BLaER1 treated with 17β-estradiol and CSF1 and Interleukin-3, amounts not matched to agents 10 nM and 100 nM (cell line): ENCODE results near the gene INPP5A.

Experiments
- H3K27ac ChIP-seq, 11 experiments: shearing (Covaris generic); formaldehyde crosslinking; 2 replicates each; pipeline ENCODE4 v1.8.1; 2022
- H3K27me3 ChIP-seq, 11 experiments: shearing (Covaris generic); formaldehyde crosslinking; 2 replicates each; pipeline ENCODE4 v1.8.1; 2022
- H3K36me3 ChIP-seq, 11 experiments: shearing (Covaris generic); formaldehyde crosslinking; 2 replicates each; pipeline ENCODE4 v1.8.1; 2022
- H3K4me1 ChIP-seq, 10 experiments: shearing (Covaris generic); formaldehyde crosslinking; 2 replicates each; pipeline ENCODE4 v1.8.1; 2022
- H3K4me2 ChIP-seq, 11 experiments: shearing (Covaris generic); formaldehyde crosslinking; 2 replicates each; pipeline ENCODE4 v1.8.1; 2022
- H3K4me3 ChIP-seq, 10 experiments: shearing (Covaris generic); formaldehyde crosslinking; 2 replicates each; pipeline ENCODE4 v1.8.1; 2022
- H3K9ac ChIP-seq, 11 experiments: shearing (Covaris generic); formaldehyde crosslinking; 2 replicates each; pipeline ENCODE4 v1.8.1; 2022
- H3K9me3 ChIP-seq, 11 experiments: shearing (Covaris generic); formaldehyde crosslinking; replicated peaks in 1 of 11; 2 replicates each; pipeline ENCODE4 v1.8.1; 2022
- H4K20me1 ChIP-seq, 11 experiments: shearing (Covaris generic); formaldehyde crosslinking; 2 replicates each; pipeline ENCODE4 v1.8.1; 2022
- Cebpa-rat ChIP-seq, 11 experiments: shearing (Covaris generic); IDR thresholded peaks; 2 replicates each; pipeline ENCODE4 v1.8.1; 2022

The INPP5A gene

DNA sequence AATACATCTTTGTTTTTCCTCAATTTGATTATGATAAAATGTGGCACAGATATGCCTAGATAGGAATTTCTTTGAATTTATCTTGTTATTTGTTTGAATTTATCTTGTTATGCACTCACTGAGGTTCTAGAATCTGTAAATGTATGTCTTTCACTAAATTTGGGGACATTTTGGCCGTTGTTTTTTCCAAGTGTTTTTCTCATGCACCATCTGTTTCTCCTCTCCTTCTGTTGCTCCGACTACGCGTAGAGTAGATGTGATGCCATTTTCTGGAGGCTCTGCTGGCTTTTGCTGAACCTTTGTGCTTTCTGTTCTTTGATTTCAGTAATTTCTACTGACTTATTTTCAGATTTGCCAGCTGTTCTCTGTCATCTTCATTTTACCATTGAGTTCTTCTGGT, 101.9 kb downstream of the INPP5A start:
- Histone ChIP-seq H3K9ac (no peak overlapping the region), H3K4me2 (no peak overlapping the region), H3K36me3 (peaks cover 0 to 5% (median 0%) of the 10 kb centered on the region in 11 experiments; a peak in 3 of 22 replicates), H4K20me1 (peaks cover 54 to 100% (median 96%) of the 10 kb centered on the region in 11 experiments; a peak in 20 of 22 replicates), H3K27me3 (peaks cover 6 to 41% (median 30%) of the 10 kb centered on the region in 11 experiments; a peak in 18 of 22 replicates), H3K9me3 (peaks cover 5 to 16% (median 11%) of the 10 kb centered on the region in 11 experiments; a peak in 18 of 22 replicates), H3K27ac (no peak overlapping the region), H3K4me1 (peaks cover 13 to 70% (median 53%) of the 10 kb centered on the region in 10 experiments), H3K4me3 (no peak overlapping the region)
- no peak for TF ChIP-seq Cebpa-rat (IDR thresholded peaks at IDR 0.05)

GRCh38 chr10:132640326-132641125, 102.9 kb downstream of the INPP5A start:
- TF ChIP-seq Cebpa-rat (IDR thresholded peaks at IDR 0.05): no peak
- peaks cover 5 to 16% (median 11%) of the 10 kb centered on the region in 11 experiments; a peak in 18 of 22 replicates for H3K9me3 ChIP-seq
- no peak overlapping the region for H3K4me3 ChIP-seq
- no peak overlapping the region for H3K27ac ChIP-seq
- H3K4me2 ChIP-seq: 0 out of 22 replicates have a peak overlapping the region, but pooled peaks of 2 of the 11 experiments have one; percentile 12 to 85
- H3K4me1 ChIP-seq: peaks cover 8 to 65% (median 50%) of the 10 kb centered on the region in 10 experiments; a peak in 19 of 20 replicates
- H4K20me1 ChIP-seq: peaks cover 47 to 100% (median 98%) of the 10 kb centered on the region in 11 experiments; a peak in 20 of 22 replicates
- H3K9ac ChIP-seq: no peak overlapping the region
- H3K27me3 ChIP-seq: peaks cover 6 to 41% (median 30%) of the 10 kb centered on the region in 11 experiments; a peak in 18 of 22 replicates
- peaks cover 0 to 10% (median 0%) of the 10 kb centered on the region in 11 experiments; a peak in 6 of 22 replicates for H3K36me3 ChIP-seq

DNA sequence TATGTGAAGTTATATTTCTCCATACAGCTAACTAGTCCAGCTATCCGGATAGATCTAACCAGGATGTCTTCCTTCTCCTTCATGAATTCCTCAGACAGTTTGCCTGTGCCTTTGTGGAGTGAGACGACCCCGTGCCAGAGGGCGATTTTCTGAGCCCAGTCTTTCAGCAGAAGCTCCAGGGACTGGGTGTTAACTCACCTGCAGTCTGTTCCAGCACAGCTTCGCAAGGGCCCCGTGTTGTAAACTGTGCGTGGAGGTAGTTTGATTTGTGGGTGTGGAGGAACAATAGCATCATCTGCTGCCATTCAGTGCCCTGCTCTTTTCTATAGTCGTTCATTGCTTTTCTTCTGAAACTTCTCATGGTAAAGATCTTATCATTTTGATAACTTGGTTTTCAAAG, 103.8 kb downstream of the INPP5A start:
- TF ChIP-seq Cebpa-rat (IDR thresholded peaks at IDR 0.05): no peak
- H4K20me1 ChIP-seq: peaks cover 47 to 100% (median 99%) of the 10 kb centered on the region in 11 experiments; a peak in 20 of 22 replicates

DNA sequence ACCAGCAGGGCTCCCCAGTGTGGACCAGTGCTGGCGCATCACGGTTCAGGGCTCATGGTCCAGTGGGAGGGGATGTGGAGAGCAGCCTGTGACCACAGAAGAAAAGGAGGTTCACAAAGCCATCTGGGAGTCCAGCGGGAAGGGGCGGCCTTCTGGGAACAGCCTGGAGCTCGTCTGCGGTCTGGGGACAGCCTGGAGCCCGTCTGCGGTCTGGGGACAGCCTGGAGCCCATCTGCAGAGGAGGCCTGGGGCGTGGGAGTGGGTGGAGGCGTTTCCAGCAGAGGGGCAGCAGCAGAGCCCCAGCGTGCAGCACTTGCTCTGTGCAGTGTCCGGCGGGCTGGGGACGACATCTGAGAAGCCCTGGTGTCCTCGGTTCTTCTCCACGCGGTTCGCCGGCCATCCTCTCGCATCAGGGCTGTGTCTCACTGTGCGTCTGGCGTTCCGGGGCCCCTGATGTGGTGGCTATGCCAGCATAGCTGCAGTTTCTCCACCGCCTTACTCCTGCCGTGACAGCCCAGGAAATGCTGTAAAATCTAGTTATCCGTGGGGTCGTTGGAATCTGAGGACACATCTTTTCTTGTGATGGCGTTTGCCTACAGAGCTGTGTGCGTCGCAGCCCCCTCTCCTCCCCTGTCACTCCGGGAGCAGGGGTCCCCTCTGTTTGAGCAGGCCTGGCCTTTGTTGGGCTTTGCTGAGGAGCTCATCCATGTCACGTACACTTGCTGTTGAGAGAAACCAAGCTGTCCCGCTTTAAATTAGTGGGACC, 104.6 kb downstream of the INPP5A start:
- no peak for TF ChIP-seq Cebpa-rat (IDR thresholded peaks at IDR 0.05)
- Histone ChIP-seq H3K27ac (no peak overlapping the region), H3K4me3 (no peak overlapping the region)

More for the DNA sequence above, 103.8 kb downstream of the INPP5A start:
- Histone ChIP-seq H3K9me3 (peaks cover 5 to 16% (median 11%) of the 10 kb centered on the region in 11 experiments; a peak in 18 of 22 replicates), H3K27me3 (peaks cover 6 to 41% (median 30%) of the 10 kb centered on the region in 11 experiments; a peak in 18 of 22 replicates), H3K36me3 (peaks cover 0 to 19% (median 0%) of the 10 kb centered on the region in 11 experiments; a peak in 10 of 22 replicates), H3K9ac (0 out of 22 replicates have a peak overlapping the region, but pooled peaks of 1 of the 11 experiments have one; percentile 15), H3K4me3 (no peak overlapping the region), H3K4me2 (peak overlapping the region in 9 of 11 experiments; percentile 58 to 88 (median 79); a peak in 17 of 22 replicates), H3K4me1 (peaks cover 8 to 68% (median 54%) of the 10 kb centered on the region in 10 experiments; a peak in 19 of 20 replicates), H3K27ac (no peak overlapping the region)

GRCh38 chr10:132642732-132643008, 105.1 kb downstream of the INPP5A start:
- peaks cover 6 to 41% (median 30%) of the 10 kb centered on the region in 11 experiments; a peak in 18 of 22 replicates for H3K27me3 ChIP-seq

More for the DNA sequence above, 104.6 kb downstream of the INPP5A start:
- peaks cover 6 to 41% (median 30%) of the 10 kb centered on the region in 11 experiments; a peak in 18 of 22 replicates for H3K27me3 ChIP-seq
- H3K36me3 ChIP-seq: peaks cover 0 to 26% (median 3%) of the 10 kb centered on the region in 11 experiments; a peak in 11 of 22 replicates
- H4K20me1 ChIP-seq: peaks cover 47 to 100% (median 99%) of the 10 kb centered on the region in 11 experiments; a peak in 20 of 22 replicates
- H3K9me3 ChIP-seq: peaks cover 5 to 18% (median 11%) of the 10 kb centered on the region in 11 experiments; a peak in 18 of 22 replicates
- H3K4me2 ChIP-seq: peak overlapping the region; percentile 56 to 88 (median 73)
- peak overlapping the region in 3 of 11 experiments; percentile 13 to 15 (median 13); a peak in 2 of 22 replicates for H3K9ac ChIP-seq
- peaks cover 8 to 68% (median 57%) of the 10 kb centered on the region in 10 experiments; a peak in 19 of 20 replicates for H3K4me1 ChIP-seq

DNA sequence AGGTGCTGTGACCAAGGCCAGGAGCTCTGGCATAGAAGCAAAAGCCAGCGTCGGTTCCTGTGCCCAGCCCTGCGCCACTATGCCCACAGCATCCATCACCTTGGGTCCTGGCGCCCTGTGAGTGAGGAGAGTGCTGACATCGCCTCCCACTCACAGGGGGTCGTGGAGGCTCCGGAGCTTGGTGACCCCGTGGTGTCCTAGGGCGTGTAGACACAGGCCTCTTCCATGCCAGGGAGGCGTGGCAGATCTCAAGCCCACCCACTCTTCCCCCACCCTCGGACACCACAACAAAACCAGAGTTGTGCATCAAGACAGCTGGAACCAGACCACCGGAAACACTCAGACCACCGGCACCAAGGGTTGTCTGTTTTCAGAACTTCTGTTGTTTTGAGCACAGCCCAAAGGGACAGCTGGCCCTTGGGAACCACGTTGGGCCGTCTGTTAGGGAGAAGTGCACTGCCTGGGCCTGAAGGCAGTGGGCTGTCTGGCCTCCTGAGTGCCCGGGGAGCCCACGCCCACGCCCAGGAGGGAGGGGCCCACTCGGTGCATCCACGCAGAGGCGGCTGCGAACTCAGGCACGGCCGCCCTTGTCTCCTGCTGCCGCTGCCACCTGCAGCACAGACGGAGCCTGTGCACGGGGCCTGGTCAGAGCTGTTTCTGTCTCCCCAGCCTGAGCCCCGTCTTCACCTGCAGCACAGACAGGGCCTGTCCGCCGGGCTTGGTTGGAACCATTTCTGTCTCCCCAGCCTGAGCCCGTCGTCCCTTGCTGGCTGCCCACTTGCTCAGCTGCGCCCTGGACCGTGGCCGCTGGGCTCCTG, 106.3 kb downstream of the INPP5A start:
- Histone ChIP-seq H4K20me1 (peaks cover 32 to 100% (median 98%) of the 10 kb centered on the region in 11 experiments; a peak in 20 of 22 replicates), H3K4me2 (peak overlapping the region; percentile 6 to 78 (median 52); a peak in 18 of 22 replicates)

More at GRCh38 chr10:132642732-132643008, 105.1 kb downstream of the INPP5A start:
- H3K4me2 ChIP-seq: peak overlapping the region in 9 of 11 experiments; percentile 58 to 88 (median 79); a peak in 14 of 22 replicates
- no peak for TF ChIP-seq Cebpa-rat (IDR thresholded peaks at IDR 0.05)
- peaks cover 43 to 100% (median 98%) of the 10 kb centered on the region in 11 experiments; a peak in 20 of 22 replicates for H4K20me1 ChIP-seq
- H3K9ac ChIP-seq: peak overlapping the region in 1 of 11 experiments; percentile 13; a peak in 1 of 22 replicates
- peaks cover 0 to 30% (median 6%) of the 10 kb centered on the region in 11 experiments; a peak in 12 of 22 replicates for H3K36me3 ChIP-seq
- peaks cover 5 to 20% (median 11%) of the 10 kb centered on the region in 11 experiments; a peak in 18 of 22 replicates for H3K9me3 ChIP-seq
- no peak overlapping the region for H3K27ac ChIP-seq
- peaks cover 8 to 63% (median 52%) of the 10 kb centered on the region in 10 experiments; a peak in 19 of 20 replicates for H3K4me1 ChIP-seq
- no peak overlapping the region for H3K4me3 ChIP-seq

More for the DNA sequence above, 106.3 kb downstream of the INPP5A start:
- no peak overlapping the region for H3K4me3 ChIP-seq
- peaks cover 5 to 20% (median 11%) of the 10 kb centered on the region in 11 experiments; a peak in 18 of 22 replicates for H3K9me3 ChIP-seq
- H3K27me3 ChIP-seq: peaks cover 6 to 41% (median 30%) of the 10 kb centered on the region in 11 experiments; a peak in 18 of 22 replicates
- peaks cover 0 to 40% (median 11%) of the 10 kb centered on the region in 11 experiments; a peak in 13 of 22 replicates for H3K36me3 ChIP-seq
- peaks cover 8 to 55% (median 47%) of the 10 kb centered on the region in 10 experiments; a peak in 19 of 20 replicates for H3K4me1 ChIP-seq
- TF ChIP-seq Cebpa-rat (IDR thresholded peaks at IDR 0.05): no peak
- no peak overlapping the region for H3K27ac ChIP-seq
- peak overlapping the region in 1 of 11 experiments; percentile 41; a peak in 1 of 22 replicates for H3K9ac ChIP-seq
